ENCODE measurements around the gene GOLGA6L1.
"Not testable (repeated sequence)": the region's sequence is repeated elsewhere in the genome, so short reads cannot be mapped to it uniquely, and the experiment has no call there.

GOLGA6L1 gene

GRCh38 chr15:23136722-23137121, at the start of gene GOLGA6L1:
GOLGA6L1 (minus strand) TSS chr15:23136822; CDS start chr15:23136731, 91 bp downstream.
- ATAC-seq, DNase-seq: not testable (repeated sequence)

GRCh38 chr15:23181201-23181600, 44.6 kb upstream of the GOLGA6L1 start:
- DNase-seq, ATAC-seq: not testable (repeated sequence)

GRCh38 chr15:23180547-23180927, 43.9 kb upstream of the GOLGA6L1 start:
- ATAC-seq, DNase-seq: not testable (repeated sequence)

DNA sequence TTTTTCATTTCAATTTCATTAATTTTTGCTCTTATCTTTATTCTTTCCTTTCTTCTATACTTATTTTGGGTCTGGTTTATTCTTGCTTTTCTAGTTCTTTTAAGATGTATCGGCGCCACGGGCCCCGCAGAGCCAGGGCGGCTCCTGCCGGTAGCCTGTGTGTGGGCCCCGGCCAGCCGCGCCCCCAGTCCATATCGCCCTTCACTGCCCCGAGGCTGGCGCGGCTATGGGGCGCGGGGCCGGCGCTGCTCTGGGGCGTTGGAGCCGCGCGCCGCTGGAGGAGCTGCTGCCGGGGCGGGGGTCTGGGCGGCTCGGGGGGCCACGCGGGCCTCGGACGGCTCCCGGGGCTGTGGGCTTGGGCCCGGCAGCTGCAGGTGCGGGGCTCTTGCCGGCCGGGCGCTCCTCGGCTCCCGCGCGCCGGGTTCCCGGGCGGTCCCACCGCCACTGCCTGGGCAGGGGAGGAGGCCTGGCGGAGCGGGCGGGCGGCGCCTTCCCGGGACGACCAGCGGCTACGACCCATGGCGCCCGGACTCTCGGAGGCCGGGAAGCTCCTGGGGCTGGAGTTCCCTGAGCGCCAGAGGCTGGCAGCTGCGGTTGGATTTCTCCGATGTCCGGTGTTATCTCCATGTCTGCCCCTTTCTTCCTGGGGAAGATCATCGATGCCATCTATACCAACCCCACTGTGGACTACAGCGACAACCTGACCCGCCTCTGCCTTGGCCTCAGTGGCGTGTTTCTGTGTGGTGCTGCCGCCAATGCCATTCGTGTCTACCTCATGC, 43.3 kb upstream of the GOLGA6L1 start:
- peak; percentile 46 for ATAC-seq
- DNase-seq, result not testable (repeated sequence)

DNA sequence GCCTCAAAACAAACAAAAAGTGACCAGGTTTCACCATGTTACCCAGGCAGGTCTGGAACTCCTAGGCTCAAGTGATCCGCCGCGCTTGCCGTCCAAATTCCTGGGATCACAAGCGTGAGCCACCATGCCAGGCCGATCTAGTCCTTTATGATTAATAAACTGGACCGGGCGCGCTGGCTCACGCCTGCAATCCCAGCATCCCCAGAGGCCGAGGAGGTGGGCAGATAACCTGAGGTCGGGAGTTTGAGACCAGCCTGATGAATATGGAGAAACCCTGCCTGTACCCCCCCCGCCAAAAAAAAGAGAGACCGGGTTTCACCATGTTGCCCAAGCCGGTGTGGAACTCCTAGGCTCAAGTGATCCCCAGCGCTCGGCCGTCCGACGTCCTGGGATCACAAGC, 40.1 kb upstream of the GOLGA6L1 start:
- not testable (repeated sequence) for ATAC-seq

GRCh38 chr15:23175606-23176005, 39.0 kb upstream of the GOLGA6L1 start:
- not testable (repeated sequence) for ATAC-seq, DNase-seq

More for the DNA sequence above, 40.1 kb upstream of the GOLGA6L1 start:
- not testable (repeated sequence) for DNase-seq

- ATAC-seq, DNase-seq: not testable (repeated sequence)
These were observed 38.1 kb upstream of the GOLGA6L1 start for GRCh38 chr15:23174609-23175140.

GRCh38 chr15:23132787-23133186, 3.8 kb downstream of the GOLGA6L1 start:
- DNase-seq, ATAC-seq: not testable (repeated sequence)

DNA sequence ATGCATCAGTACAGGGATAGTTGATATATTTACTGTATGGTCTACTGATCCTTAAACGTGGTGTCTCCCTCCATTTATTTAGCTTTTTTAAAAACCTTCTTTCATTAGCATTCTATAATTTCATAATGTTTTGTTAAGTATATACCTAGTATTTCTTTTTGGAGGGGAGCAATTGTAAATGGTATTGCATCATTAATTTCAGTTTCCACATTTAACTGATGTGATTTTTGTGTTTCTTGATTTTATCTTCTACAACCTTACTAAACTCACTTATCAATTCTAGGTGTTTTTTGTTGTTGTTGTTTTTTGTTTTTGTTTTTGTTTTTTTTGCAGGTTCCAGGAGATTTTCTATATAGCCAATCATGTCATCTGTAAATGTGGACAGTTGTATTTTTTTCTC, 18.4 kb downstream of the GOLGA6L1 start:
- ATAC-seq, result no peak
- no peak for DNase-seq

GRCh38 chr15:23095796-23096195, 40.8 kb downstream of the GOLGA6L1 start:
- no peak for ATAC-seq
- DNase-seq, result no peak

GRCh38 chr15:23083115-23083514, 53.5 kb downstream of the GOLGA6L1 start:
- ATAC-seq, result no peak
- no peak for DNase-seq

GRCh38 chr15:23081996-23082737, 54.5 kb downstream of the GOLGA6L1 start:
- DNase-seq, ATAC-seq: not testable (repeated sequence)

DNA sequence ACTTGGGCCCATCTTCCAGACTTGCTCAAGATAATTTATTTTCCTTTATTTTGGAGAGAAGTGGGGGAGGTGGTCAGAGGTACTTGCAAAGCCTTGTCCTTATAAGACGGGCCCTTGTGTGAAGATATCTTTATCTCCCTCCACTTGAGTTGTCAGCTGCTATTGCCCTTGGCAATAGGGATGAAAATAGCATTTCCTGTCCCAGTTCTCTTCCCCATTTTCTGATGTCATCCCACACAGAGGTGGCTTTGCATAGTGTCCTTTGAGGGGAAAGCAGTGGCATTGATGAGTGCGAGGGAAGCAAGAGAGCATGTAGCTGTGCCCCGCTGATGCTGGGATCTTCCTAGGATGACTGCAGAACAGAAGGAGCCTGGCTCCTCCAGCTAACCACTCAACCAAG, 55.4 kb downstream of the GOLGA6L1 start:
- ATAC-seq, result no peak
- no peak for DNase-seq

DNA sequence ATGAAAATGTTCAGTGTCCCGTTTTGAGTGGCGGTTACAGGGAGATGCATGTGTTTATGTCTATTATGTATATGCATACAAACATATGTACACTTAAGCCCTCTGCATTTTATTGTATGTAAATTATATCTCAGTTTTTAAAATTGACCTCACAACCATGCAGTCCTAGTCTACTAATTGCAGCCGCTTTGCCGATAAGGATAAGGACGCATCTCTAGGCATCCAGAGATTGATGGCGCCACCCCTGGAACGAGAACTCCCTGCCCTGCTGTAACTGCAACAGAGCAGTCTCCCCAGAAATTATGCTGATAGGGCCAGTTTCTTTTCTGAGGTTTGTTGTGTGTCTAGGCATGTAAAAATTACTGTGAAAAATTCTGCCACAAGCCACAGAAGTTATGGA, 56.9 kb downstream of the GOLGA6L1 start:
- DNase-seq, result no peak
- ATAC-seq, result no peak
